GM06990 (cell line): Measurements from ENCODE around the gene ITGAL.

Experiments used
- DNase-seq: peaks from one replicate; pipeline ENCODE4 v3.0.0-alpha.2; 2011; ENCODE audit not compliant: insufficient read length; ENCODE audit errors: extremely low read depth
- H3K27me3 ChIP-seq: replicated peaks from 2 replicates; pipeline ENCODE4 v1.6.0; 2011; ENCODE audit warnings: low read length; ENCODE audit not compliant: control insufficient read depth, insufficient read depth
- H3K36me3 ChIP-seq: 2 replicates; pipeline ENCODE4 v1.5.1; 2011; ENCODE audit warnings: low read length; ENCODE audit not compliant: control insufficient read depth, insufficient read depth
- H3K4me3 ChIP-seq: replicated peaks from 2 replicates; pipeline ENCODE4 v1.5.1; 2011; ENCODE audit warnings: low read depth, mild to moderate bottlenecking, control low read depth, low read length
- TF ChIP-seq, protein P1 (sequence below): IDR thresholded peaks from 2 replicates; pipeline ENCODE4 v1.5.1; 2011; ENCODE audit warnings: low read length, control low read depth, mild to moderate bottlenecking, inconsistent platforms; ENCODE audit not compliant: insufficient read depth, poor library complexity, severe bottlenecking

Gene ITGAL

DNA sequence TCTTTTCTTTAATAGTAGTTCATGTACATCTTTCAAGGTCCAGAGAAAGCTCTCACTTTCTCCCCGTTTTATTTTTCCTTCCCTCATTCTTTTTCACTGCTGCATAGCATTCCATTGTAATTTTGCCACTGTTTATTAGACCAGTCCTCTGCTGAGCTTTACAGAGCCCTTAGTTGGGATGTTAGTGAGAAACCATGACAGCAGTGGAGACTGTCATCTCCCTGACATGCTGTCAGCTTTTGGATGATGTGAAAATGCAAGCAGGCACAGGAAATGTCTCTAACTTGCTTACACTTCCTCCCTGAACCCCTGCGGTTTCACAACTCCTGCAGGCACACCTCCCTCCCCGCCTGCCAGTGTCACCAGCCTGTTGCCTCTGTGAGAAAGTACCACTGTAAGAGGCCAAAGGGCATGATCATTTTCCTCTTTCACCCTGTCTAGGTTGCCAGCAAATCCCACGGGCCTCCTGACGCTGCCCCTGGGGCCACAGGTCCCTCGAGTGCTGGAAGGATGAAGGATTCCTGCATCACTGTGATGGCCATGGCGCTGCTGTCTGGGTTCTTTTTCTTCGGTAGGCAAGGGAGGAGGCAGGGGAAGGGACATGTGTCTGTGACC lies at the start of gene ITGAL:
TSS of gene ITGAL (plus strand) at position 415 of the 615 bp plus-strand sequence. CDS start at position 511, 96 bp downstream.
- Histone ChIP-seq H3K27me3 (no peaks in the 10 kb centered on the region), H3K4me3 (peak within 1 kb of the TSS; percentile 64)
- TF ChIP-seq, protein P1, sequence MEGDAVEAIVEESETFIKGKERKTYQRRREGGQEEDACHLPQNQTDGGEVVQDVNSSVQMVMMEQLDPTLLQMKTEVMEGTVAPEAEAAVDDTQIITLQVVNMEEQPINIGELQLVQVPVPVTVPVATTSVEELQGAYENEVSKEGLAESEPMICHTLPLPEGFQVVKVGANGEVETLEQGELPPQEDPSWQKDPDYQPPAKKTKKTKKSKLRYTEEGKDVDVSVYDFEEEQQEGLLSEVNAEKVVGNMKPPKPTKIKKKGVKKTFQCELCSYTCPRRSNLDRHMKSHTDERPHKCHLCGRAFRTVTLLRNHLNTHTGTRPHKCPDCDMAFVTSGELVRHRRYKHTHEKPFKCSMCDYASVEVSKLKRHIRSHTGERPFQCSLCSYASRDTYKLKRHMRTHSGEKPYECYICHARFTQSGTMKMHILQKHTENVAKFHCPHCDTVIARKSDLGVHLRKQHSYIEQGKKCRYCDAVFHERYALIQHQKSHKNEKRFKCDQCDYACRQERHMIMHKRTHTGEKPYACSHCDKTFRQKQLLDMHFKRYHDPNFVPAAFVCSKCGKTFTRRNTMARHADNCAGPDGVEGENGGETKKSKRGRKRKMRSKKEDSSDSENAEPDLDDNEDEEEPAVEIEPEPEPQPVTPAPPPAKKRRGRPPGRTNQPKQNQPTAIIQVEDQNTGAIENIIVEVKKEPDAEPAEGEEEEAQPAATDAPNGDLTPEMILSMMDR: no peak

DNA sequence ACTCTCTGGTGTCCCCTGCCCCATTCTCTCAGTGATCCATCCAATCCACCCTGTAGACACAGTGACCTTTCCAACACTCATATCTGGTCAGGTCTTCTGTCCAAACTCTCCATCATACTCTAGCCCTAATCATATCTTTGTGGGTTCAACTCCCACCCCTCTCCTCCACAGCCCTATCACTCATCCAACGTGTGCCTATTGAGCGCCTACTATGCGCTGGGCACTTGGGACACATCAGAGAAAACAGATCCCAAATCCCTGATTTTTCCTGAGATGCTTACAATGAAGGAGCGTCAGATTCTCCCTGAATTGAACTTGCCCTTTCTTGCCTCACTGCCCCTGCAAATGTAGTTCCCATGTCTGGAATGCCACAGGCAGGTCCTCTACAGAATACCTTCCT lies 44.5 kb upstream of the ITGAL start:
- no peak for DNase-seq
- Histone ChIP-seq H3K36me3 (peaks cover 11% of the 10 kb centered on the region), H3K27me3 (no peaks in the 10 kb centered on the region), H3K4me3 (no peak overlapping the region)
- TF ChIP-seq, protein P1: no peak

More for the DNA sequence above, at the start of gene ITGAL:
- peaks cover 5% of the 10 kb centered on the region for H3K36me3 ChIP-seq
- DNase-seq: peak; percentile 81

DNA sequence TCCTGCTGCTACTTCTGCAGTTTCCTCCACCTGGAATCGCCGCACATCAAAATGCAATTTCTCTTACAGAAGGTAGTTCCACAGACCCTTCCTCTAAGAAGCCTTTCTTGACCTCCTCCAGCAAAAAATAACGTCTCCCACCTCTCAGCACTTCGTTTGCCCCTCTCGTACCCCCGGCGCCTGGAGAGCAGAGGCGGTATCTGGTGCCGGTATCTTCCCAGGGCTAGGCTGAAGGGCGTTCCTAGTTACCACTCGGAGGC lies 43.2 kb upstream of the ITGAL start:
- Histone ChIP-seq H3K36me3 (peaks cover 5% of the 10 kb centered on the region), H3K27me3 (no peaks in the 10 kb centered on the region), H3K4me3 (peak overlapping the region; percentile 81)
- no peak for DNase-seq
- TF ChIP-seq, protein P1: no peak

DNA sequence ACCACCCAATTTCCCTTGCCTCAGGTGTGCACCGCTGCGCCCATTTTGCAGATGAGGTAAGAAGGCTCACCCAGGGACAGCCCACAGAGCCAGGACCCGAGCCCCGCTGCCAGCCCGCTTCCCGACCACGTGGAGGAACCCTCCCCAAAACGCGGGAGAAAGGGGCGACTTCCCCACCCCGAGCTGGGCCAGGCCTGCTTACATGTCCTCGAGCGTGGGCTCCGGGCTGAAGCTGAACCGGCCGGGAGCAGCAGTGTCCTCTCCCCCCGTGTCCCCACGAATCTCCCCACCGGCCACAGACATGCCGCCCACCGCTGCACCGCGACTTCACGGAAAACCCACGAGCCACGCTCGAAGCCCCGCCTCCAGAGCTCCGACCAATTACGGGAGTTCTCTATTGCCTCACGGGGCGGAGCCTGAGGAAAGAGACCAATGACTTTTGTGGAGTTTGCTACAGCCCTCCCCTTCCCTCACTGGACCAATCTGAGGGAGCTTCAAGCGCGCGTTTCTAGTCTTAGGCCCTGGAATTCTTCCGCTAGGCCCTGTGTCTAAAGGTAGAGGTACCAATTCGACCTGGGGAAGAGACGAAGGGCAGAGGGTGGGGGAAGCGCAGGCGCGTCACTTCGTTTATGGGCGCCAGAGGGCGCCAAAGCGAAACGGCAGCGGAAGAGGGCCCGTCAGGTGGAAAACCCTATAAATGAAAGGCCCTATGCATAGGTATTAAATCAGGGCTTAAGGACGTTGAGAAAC lies 42.7 kb upstream of the ITGAL start, which contains the start of gene DCTPP1:
TSS of gene DCTPP1 (minus strand) at position 353 of the 750 bp plus-strand sequence. CDS start at position 303, 50 bp downstream.
- H3K27me3 ChIP-seq: no peaks in the 10 kb centered on the region
- TF ChIP-seq, protein P1: peak; percentile 84
- peak within 1 kb of the TSS; percentile 81 for H3K4me3 ChIP-seq

DNA sequence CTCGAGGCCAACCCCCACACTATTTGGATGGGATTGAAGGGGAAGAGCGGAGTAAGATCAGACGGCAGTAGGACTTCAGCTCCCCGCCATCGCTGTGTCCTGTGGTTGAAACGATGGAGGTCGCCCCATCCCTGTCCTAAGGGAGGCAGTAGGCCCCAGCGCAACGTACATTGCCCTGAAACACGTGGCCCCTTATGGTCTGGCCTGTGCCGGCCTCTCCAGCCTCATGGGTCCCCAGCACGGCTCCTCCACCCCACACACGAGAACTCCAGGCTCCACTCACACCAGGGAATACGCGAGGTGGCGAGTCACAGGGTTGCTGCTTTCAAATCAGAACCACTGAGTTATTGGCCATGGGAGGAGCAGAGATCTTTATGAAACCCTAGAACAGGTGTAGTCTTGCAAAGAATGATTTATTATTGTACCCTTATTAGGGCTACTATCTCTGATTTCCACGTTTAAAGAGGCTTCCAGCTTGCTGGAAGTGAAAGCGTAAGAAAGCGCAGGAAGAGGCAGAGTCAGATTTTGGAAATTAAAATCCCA lies 42.0 kb upstream of the ITGAL start:
- TF ChIP-seq, protein P1: no peak
- no peaks in the 10 kb centered on the region for H3K27me3 ChIP-seq
- DNase-seq: no peak
- no peak overlapping the region for H3K4me3 ChIP-seq
- H3K36me3 ChIP-seq: peaks cover 2% of the 10 kb centered on the region; the same call in 1 of the 2 replicates

More for the DNA sequence above, 42.7 kb upstream of the ITGAL start, which contains the start of gene DCTPP1:
- peaks cover 2% of the 10 kb centered on the region; the same call in 1 of the 2 replicates for H3K36me3 ChIP-seq
- peak; percentile 93 for DNase-seq
